Activated T-helper 17 cell treated with anti-CD3 and anti-CD28 coated beads, Interleukin-2, amount 50 U/mL, for 72 hours (primary cell): Measurements from ENCODE around the gene GADL1. TPM values are rescaled to one million over a fixed set of nuclear protein-coding genes. Genes with fewer than 3 reads are reported as not detected.

Experiments used
- ATAC-seq: fragments of 150-1000 bp; cut with Tn5 transposase; replicated peaks from 2 replicates; pipeline ENCODE4 v1.10.0; 2021; ENCODE audit warnings: mild to moderate bottlenecking, moderate library complexity
- H3K27ac Mint-ChIP-seq: one replicate; pipeline ENCODE4 v1.8.0; 2022; ENCODE audit warnings: mixed read lengths
- H3K27me3 Mint-ChIP-seq: one replicate; pipeline ENCODE4 v1.8.0; 2022; ENCODE audit warnings: mixed read lengths
- H3K36me3 Mint-ChIP-seq: one replicate; pipeline ENCODE4 v1.8.0; 2022; ENCODE audit warnings: low read depth, mild to moderate bottlenecking, mixed read lengths
- H3K4me1 Mint-ChIP-seq: one replicate; pipeline ENCODE4 v1.8.0; 2022; ENCODE audit warnings: mixed read lengths
- H3K4me3 Mint-ChIP-seq: one replicate; pipeline ENCODE4 v1.8.0; 2022; ENCODE audit warnings: mild to moderate bottlenecking, mixed read lengths
- H3K9me3 Mint-ChIP-seq: one replicate; pipeline ENCODE4 v1.8.0; 2022; ENCODE audit warnings: mixed read lengths
- total RNA-seq, 2 donors: library from RNA; stranded (reverse); gene quantifications; one replicate each; pipeline ENCODE4 v1.2.3, GENCODE V29; 2022

The GADL1 gene
- total RNA-seq, 2 donors from 2014 or later, result not detected

- Mint-ChIP-seq H3K9me3 (no peaks in the 10 kb centered on the region), H3K4me3 (no peak overlapping the region), H3K27ac (no peak overlapping the region), H3K27me3 (peaks cover 12% of the 10 kb centered on the region), H3K36me3 (no peaks in the 10 kb centered on the region), H3K4me1 (no peaks in the 10 kb centered on the region)
- no peak for ATAC-seq
These were observed 83.8 kb downstream of the GADL1 start for GRCh38 chr3:30810625-30811024.

- H3K4me3 Mint-ChIP-seq, result no peak overlapping the region
- no peak for ATAC-seq
- H3K27me3 Mint-ChIP-seq, result peaks cover 11% of the 10 kb centered on the region
- no peaks in the 10 kb centered on the region for H3K9me3 Mint-ChIP-seq
- H3K27ac Mint-ChIP-seq, result no peak overlapping the region
- no peaks in the 10 kb centered on the region for H3K36me3 Mint-ChIP-seq
- no peaks in the 10 kb centered on the region for H3K4me1 Mint-ChIP-seq
These were observed 88.8 kb downstream of the GADL1 start for GRCh38 chr3:30805695-30806094.

- H3K4me3 Mint-ChIP-seq, result no peak overlapping the region
- ATAC-seq, result no peak
- no peaks in the 10 kb centered on the region for H3K4me1 Mint-ChIP-seq
- H3K27me3 Mint-ChIP-seq, result peaks cover 4% of the 10 kb centered on the region
- H3K36me3 Mint-ChIP-seq, result no peaks in the 10 kb centered on the region
- no peaks in the 10 kb centered on the region for H3K9me3 Mint-ChIP-seq
- H3K27ac Mint-ChIP-seq, result no peak overlapping the region
These were observed 89.5 kb downstream of the GADL1 start for GRCh38 chr3:30804984-30805383.

- Mint-ChIP-seq H3K4me1 (no peaks in the 10 kb centered on the region), H3K4me3 (no peak overlapping the region), H3K36me3 (no peaks in the 10 kb centered on the region), H3K27me3 (peaks cover 8% of the 10 kb centered on the region), H3K9me3 (no peaks in the 10 kb centered on the region), H3K27ac (no peak overlapping the region)
- no peak for ATAC-seq
These were observed 99.3 kb downstream of the GADL1 start for GRCh38 chr3:30795176-30795575.

- Mint-ChIP-seq H3K27ac (no peak overlapping the region), H3K9me3 (no peaks in the 10 kb centered on the region), H3K27me3 (peaks cover 8% of the 10 kb centered on the region), H3K4me3 (no peak overlapping the region), H3K36me3 (no peaks in the 10 kb centered on the region), H3K4me1 (no peaks in the 10 kb centered on the region)
- no peak for ATAC-seq
These were observed 100.7 kb downstream of the GADL1 start for GRCh38 chr3:30793740-30794139.

- ATAC-seq, result no peak
- H3K27me3 Mint-ChIP-seq, result peaks cover 8% of the 10 kb centered on the region
- H3K27ac Mint-ChIP-seq, result no peak overlapping the region
- no peak overlapping the region for H3K4me3 Mint-ChIP-seq
- H3K4me1 Mint-ChIP-seq, result no peaks in the 10 kb centered on the region
- no peaks in the 10 kb centered on the region for H3K36me3 Mint-ChIP-seq
- no peaks in the 10 kb centered on the region for H3K9me3 Mint-ChIP-seq
These were observed 104.3 kb downstream of the GADL1 start for GRCh38 chr3:30790150-30790549.

GRCh38 chr3:30786365-30786764 lies 108.1 kb downstream of the GADL1 start:
- Mint-ChIP-seq H3K9me3 (no peaks in the 10 kb centered on the region), H3K36me3 (no peaks in the 10 kb centered on the region), H3K27ac (no peak overlapping the region), H3K4me1 (no peaks in the 10 kb centered on the region), H3K4me3 (no peak overlapping the region), H3K27me3 (peaks cover 9% of the 10 kb centered on the region)
- no peak for ATAC-seq

GRCh38 chr3:30779686-30780287 lies 114.7 kb downstream of the GADL1 start:
- H3K4me1 Mint-ChIP-seq, result no peaks in the 10 kb centered on the region
- ATAC-seq, result no peak
- no peak overlapping the region for H3K27ac Mint-ChIP-seq
- peaks cover 9% of the 10 kb centered on the region for H3K27me3 Mint-ChIP-seq
- no peak overlapping the region for H3K4me3 Mint-ChIP-seq
- H3K36me3 Mint-ChIP-seq, result no peaks in the 10 kb centered on the region
- no peaks in the 10 kb centered on the region for H3K9me3 Mint-ChIP-seq

GRCh38 chr3:30778933-30779332 lies 115.5 kb downstream of the GADL1 start:
- H3K27me3 Mint-ChIP-seq, result peaks cover 10% of the 10 kb centered on the region
- H3K27ac Mint-ChIP-seq, result no peak overlapping the region
- no peaks in the 10 kb centered on the region for H3K9me3 Mint-ChIP-seq
- H3K4me3 Mint-ChIP-seq, result no peak overlapping the region
- H3K4me1 Mint-ChIP-seq, result no peaks in the 10 kb centered on the region
- no peaks in the 10 kb centered on the region for H3K36me3 Mint-ChIP-seq
- ATAC-seq, result no peak

GRCh38 chr3:30777426-30778113 lies 116.9 kb downstream of the GADL1 start:
- H3K9me3 Mint-ChIP-seq, result no peaks in the 10 kb centered on the region
- no peaks in the 10 kb centered on the region for H3K36me3 Mint-ChIP-seq
- H3K27me3 Mint-ChIP-seq, result peaks cover 8% of the 10 kb centered on the region
- H3K4me1 Mint-ChIP-seq, result no peaks in the 10 kb centered on the region
- no peak for ATAC-seq
- H3K4me3 Mint-ChIP-seq, result no peak overlapping the region
- no peak overlapping the region for H3K27ac Mint-ChIP-seq

- Mint-ChIP-seq H3K36me3 (no peaks in the 10 kb centered on the region), H3K9me3 (no peaks in the 10 kb centered on the region), H3K4me3 (no peak overlapping the region), H3K27me3 (peaks cover 6% of the 10 kb centered on the region), H3K4me1 (no peaks in the 10 kb centered on the region), H3K27ac (no peak overlapping the region)
- no peak for ATAC-seq
These were observed 118.2 kb downstream of the GADL1 start for GRCh38 chr3:30776186-30776815.

GRCh38 chr3:30775040-30775439 lies 119.4 kb downstream of the GADL1 start:
- ATAC-seq, result no peak
- Mint-ChIP-seq H3K27ac (no peak overlapping the region), H3K9me3 (no peaks in the 10 kb centered on the region), H3K4me3 (no peak overlapping the region), H3K4me1 (no peaks in the 10 kb centered on the region), H3K27me3 (peaks cover 3% of the 10 kb centered on the region), H3K36me3 (no peaks in the 10 kb centered on the region)

- no peaks in the 10 kb centered on the region for H3K9me3 Mint-ChIP-seq
- ATAC-seq, result no peak
- H3K4me1 Mint-ChIP-seq, result no peaks in the 10 kb centered on the region
- H3K36me3 Mint-ChIP-seq, result no peaks in the 10 kb centered on the region
- no peak overlapping the region for H3K4me3 Mint-ChIP-seq
- H3K27me3 Mint-ChIP-seq, result peaks cover 3% of the 10 kb centered on the region
- H3K27ac Mint-ChIP-seq, result no peak overlapping the region
These were observed 120.4 kb downstream of the GADL1 start for GRCh38 chr3:30774062-30774461.

- Mint-ChIP-seq H3K27ac (no peak overlapping the region), H3K27me3 (peaks cover 11% of the 10 kb centered on the region), H3K9me3 (no peaks in the 10 kb centered on the region), H3K36me3 (no peaks in the 10 kb centered on the region), H3K4me3 (no peak overlapping the region), H3K4me1 (no peaks in the 10 kb centered on the region)
- no peak for ATAC-seq
These were observed 124.1 kb downstream of the GADL1 start for GRCh38 chr3:30770387-30770786.
